HG02870 (cell line): ENCODE measurements around the gene NEK1.

Experiments
- ATAC-seq: cut with Tn5 transposase; IDR thresholded peaks from one replicate; pipeline ENCODE4 v1.9.1; 2021; ENCODE audit warnings: mild to moderate bottlenecking, moderate library complexity; ENCODE audit not compliant: unreplicated experiment

NEK1 gene

GRCh38 chr4:169611991-169612870 lies at the start of gene NEK1:
TSS of gene NEK1 (minus strand) at chr4:169612583. CDS start at chr4:169602630, 9,953 bp downstream.
- peak; percentile 92 for ATAC-seq

GRCh38 chr4:169661761-169662160 lies 49.4 kb upstream of the NEK1 start:
- ATAC-seq: no peak

- no peak for ATAC-seq
Measured at GRCh38 chr4:169660929-169661328, 48.5 kb upstream of the NEK1 start.

GRCh38 chr4:169659716-169660670 lies 47.6 kb upstream of the NEK1 start:
- peak; percentile 99 for ATAC-seq

- no peak for ATAC-seq
Measured at GRCh38 chr4:169658975-169659715, 46.8 kb upstream of the NEK1 start.

GRCh38 chr4:169658196-169658595 lies 45.8 kb upstream of the NEK1 start:
- ATAC-seq: no peak

- ATAC-seq: no peak
Measured at GRCh38 chr4:169657470-169658107, 45.2 kb upstream of the NEK1 start.

- no peak for ATAC-seq
Measured at GRCh38 chr4:169655401-169655800, 43.0 kb upstream of the NEK1 start.

GRCh38 chr4:169652535-169652934 lies 40.2 kb upstream of the NEK1 start:
- no peak for ATAC-seq

GRCh38 chr4:169650227-169650936 lies 38.0 kb upstream of the NEK1 start:
- no peak for ATAC-seq

GRCh38 chr4:169649545-169650226 lies 37.3 kb upstream of the NEK1 start:
- ATAC-seq: no peak

- no peak for ATAC-seq
Measured at GRCh38 chr4:169645627-169646026, 33.2 kb upstream of the NEK1 start.

- no peak for ATAC-seq
Measured at GRCh38 chr4:169644802-169645201, 32.4 kb upstream of the NEK1 start.

- no peak for ATAC-seq
Measured at GRCh38 chr4:169640261-169640870, 28.0 kb upstream of the NEK1 start.

- ATAC-seq: no peak
Measured at GRCh38 chr4:169634975-169635374, 22.6 kb upstream of the NEK1 start.

GRCh38 chr4:169632896-169633295 lies 20.5 kb upstream of the NEK1 start:
- ATAC-seq: no peak

GRCh38 chr4:169630069-169630468 lies 17.7 kb upstream of the NEK1 start:
- ATAC-seq: no peak

GRCh38 chr4:169628579-169628978 lies 16.2 kb upstream of the NEK1 start:
- ATAC-seq: no peak

GRCh38 chr4:169627307-169627706 lies 14.9 kb upstream of the NEK1 start:
- ATAC-seq: no peak
